NCI-H2029 treated with DMSO at 0.1 percent for 48 hours (cell line): ENCODE results near the gene NHSL1.

Experiments used
- DNase-seq: peaks from one replicate; lab custom pipeline; 2025; lab: John Stamatoyannopoulos, UW

Gene NHSL1

GRCh38 chr6:138403801-138404665 is 95.3 kb downstream of the NHSL1 start, which contains the start of gene HEBP2:
Gene HEBP2, plus strand, starts transcription at chr6:138404223. Its CDS starts 273 bp downstream, at chr6:138404496.
- peak; percentile 39 for DNase-seq

- no peak for DNase-seq
Observed at GRCh38 chr6:138403324-138403800, 95.9 kb downstream of the NHSL1 start.

- DNase-seq: no peak
Observed at GRCh38 chr6:138402838-138403187, 96.5 kb downstream of the NHSL1 start.

- no peak for DNase-seq
Observed at GRCh38 chr6:138401960-138402837, 97.1 kb downstream of the NHSL1 start.

DNA sequence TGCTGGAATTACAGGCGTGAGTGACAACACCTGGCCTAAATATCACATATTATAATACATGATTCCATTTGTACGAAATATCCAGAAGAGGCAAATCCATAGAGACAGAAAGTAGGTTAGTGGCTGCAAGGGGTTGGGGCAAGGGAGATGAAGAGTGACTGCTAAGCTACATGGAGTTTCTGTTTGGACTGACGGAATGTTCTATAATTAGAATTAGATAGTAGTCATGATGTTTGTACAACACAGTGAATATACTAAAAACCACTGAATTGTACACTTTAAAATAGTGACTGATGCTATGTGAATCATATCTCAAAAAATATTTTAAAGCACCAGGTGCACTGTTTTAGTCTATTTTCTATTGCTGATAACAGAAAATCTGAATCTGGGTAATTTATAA is 99.0 kb downstream of the NHSL1 start:
- no peak for DNase-seq

- no peak for DNase-seq
Observed at GRCh38 chr6:138397128-138398122, 101.9 kb downstream of the NHSL1 start.

GRCh38 chr6:138396709-138397108 is 102.6 kb downstream of the NHSL1 start:
- no peak for DNase-seq

- DNase-seq: no peak
Observed at GRCh38 chr6:138393871-138394783, 105.2 kb downstream of the NHSL1 start.

GRCh38 chr6:138389551-138389950 is 109.7 kb downstream of the NHSL1 start:
- no peak for DNase-seq

GRCh38 chr6:138387577-138388368 is 111.5 kb downstream of the NHSL1 start:
- no peak for DNase-seq

DNA sequence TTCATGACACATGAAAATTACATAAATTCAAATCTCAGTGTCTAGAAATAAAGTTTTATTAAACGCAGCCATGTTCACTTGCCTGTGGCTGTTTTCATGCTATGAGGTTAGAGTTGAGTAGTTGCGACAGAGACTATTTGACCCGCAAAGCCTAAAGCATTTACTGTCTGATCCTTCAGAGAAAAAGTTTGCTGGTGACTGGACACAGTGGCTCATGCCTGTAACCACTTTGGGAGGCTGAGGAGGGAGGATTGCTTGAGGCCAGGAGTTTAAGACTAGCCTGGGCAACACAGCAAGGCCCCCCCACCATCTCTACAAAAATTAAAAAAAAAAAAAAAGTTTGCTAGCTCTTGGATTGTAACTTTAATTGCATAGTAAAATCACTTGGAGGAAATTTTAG is 112.4 kb downstream of the NHSL1 start:
- no peak for DNase-seq

DNA sequence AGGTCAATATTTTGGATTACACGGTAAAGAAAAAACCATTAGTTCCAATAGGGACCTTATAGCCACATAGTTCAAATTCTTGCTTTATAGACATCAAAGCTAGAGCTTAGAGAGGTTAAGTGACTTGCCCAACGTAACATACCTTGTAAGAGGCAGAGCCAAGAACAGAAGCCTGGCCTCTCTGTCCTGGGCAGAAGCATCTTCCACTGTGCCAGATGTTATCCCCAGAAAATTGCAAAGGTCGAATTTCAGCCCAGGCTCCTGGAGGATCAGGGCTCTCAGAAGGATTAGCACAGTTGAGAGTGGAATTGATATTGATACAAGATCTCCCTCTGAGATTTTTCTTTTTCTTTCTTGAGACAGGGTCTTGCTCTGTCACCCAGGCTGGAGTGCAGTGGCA is 115.5 kb downstream of the NHSL1 start:
- no peak for DNase-seq

GRCh38 chr6:138382498-138383265 is 116.6 kb downstream of the NHSL1 start:
- no peak for DNase-seq

DNA sequence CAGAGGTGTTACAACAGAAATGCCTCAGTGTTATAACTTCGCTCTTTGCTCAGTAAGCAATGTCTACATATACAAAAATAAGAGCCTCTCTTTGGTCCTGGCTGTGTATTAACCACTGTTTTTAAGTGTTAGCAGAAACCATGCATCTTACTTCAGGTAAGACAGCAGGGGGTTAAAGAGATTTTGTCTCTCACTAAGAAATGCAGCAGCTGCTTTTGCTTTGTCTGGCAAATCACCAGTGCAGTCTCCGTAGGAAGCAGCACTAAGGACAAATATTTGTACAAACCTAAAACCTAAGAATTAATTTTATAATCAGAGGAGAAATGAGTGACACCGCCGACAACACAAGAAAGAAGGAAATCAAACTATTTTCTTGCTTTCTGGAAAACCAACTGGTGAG is 120.8 kb downstream of the NHSL1 start:
- no peak for DNase-seq

- peak; percentile 37 for DNase-seq
Observed at GRCh38 chr6:138377844-138378243, 121.5 kb downstream of the NHSL1 start, which contains the start of gene SMIM28. Gene SMIM28, plus strand, starts transcription at chr6:138377905. Its CDS starts 168 bp downstream, at chr6:138378073.

GRCh38 chr6:138377042-138377441 is 122.3 kb downstream of the NHSL1 start:
- no peak for DNase-seq

- DNase-seq: no peak
Observed at GRCh38 chr6:138374815-138375214, 124.5 kb downstream of the NHSL1 start.

- no peak for DNase-seq
Observed at GRCh38 chr6:138374230-138374629, 125.1 kb downstream of the NHSL1 start.
